DMS 273 treated with DMSO at 0.1 percent for 48 hours (cell line): ENCODE results near the gene RPS6KA4.
A peak's percentile ranks its signal among the peaks of the same experiment; 100 is the strongest.

Source experiments
- DNase-seq: peaks from one replicate; lab custom pipeline; 2025; lab: John Stamatoyannopoulos, UW

RPS6KA4 gene

GRCh38 chr11:64327375-64327774, 31.6 kb upstream of the RPS6KA4 start:
- no peak for DNase-seq

- DNase-seq: no peak
Measured at GRCh38 chr11:64327993-64328392, 31.0 kb upstream of the RPS6KA4 start.

GRCh38 chr11:64330888-64331287, 28.1 kb upstream of the RPS6KA4 start:
- no peak for DNase-seq

- DNase-seq: no peak
Measured at GRCh38 chr11:64331569-64332371, 27.2 kb upstream of the RPS6KA4 start.

GRCh38 chr11:64333556-64333955, 25.4 kb upstream of the RPS6KA4 start:
- no peak for DNase-seq

GRCh38 chr11:64334764-64335735, 23.9 kb upstream of the RPS6KA4 start:
- DNase-seq: peak; percentile 81

- no peak for DNase-seq
Measured at GRCh38 chr11:64337538-64338249, 21.3 kb upstream of the RPS6KA4 start.

- no peak for DNase-seq
Measured at GRCh38 chr11:64338716-64339115, 20.2 kb upstream of the RPS6KA4 start.

- no peak for DNase-seq
Measured at GRCh38 chr11:64339286-64339685, 19.7 kb upstream of the RPS6KA4 start.

GRCh38 chr11:64339754-64340408, 19.1 kb upstream of the RPS6KA4 start, which contains the start of gene CCDC88B:
Gene CCDC88B (plus strand): TSS chr11:64340204. CDS start chr11:64340267, 63 bp downstream.
- no peak for DNase-seq

GRCh38 chr11:64340671-64341335, 18.2 kb upstream of the RPS6KA4 start:
- DNase-seq: no peak

GRCh38 chr11:64341429-64341828, 17.5 kb upstream of the RPS6KA4 start:
- DNase-seq: no peak

- DNase-seq: peak; percentile 69
Measured at GRCh38 chr11:64341851-64342791, 16.8 kb upstream of the RPS6KA4 start.

- DNase-seq: no peak
Measured at GRCh38 chr11:64342869-64343745, 15.9 kb upstream of the RPS6KA4 start.

GRCh38 chr11:64343767-64344559, 15.0 kb upstream of the RPS6KA4 start:
- no peak for DNase-seq

GRCh38 chr11:64344787-64345186, 14.2 kb upstream of the RPS6KA4 start:
- no peak for DNase-seq

- no peak for DNase-seq
Measured at GRCh38 chr11:64347193-64347867, 11.6 kb upstream of the RPS6KA4 start.
